Hepatocyte (in vitro differentiated cells): ENCODE data around the gene TRIM37. TPM values are rescaled to one million over a fixed set of nuclear protein-coding genes. Genes with fewer than 3 reads are reported as not detected.
"Not testable (repeated sequence)": the region's sequence is repeated elsewhere in the genome, so short reads cannot be mapped to it uniquely, and the experiment has no call there.

Experiments used
- DNase-seq: peaks from one replicate; pipeline ENCODE4 v3.0.0-alpha.2; 2016; ENCODE audit warnings: low spot score
- H2AFZ ChIP-seq: fragments of 200-600 bp; sonication (generic); 2 replicates; pipeline ENCODE4 v1.6.0; 2016; ENCODE audit warnings: antibody characterized with exemption, mild to moderate bottlenecking
- H3K27ac ChIP-seq: fragments of 200-600 bp; sonication (generic); 2 replicates; pipeline ENCODE4 v1.5.1; 2016; ENCODE audit warnings: mild to moderate bottlenecking
- H3K27me3 ChIP-seq: fragments of 200-600 bp; sonication (generic); 2 replicates; pipeline ENCODE4 v1.6.1; 2016
- H3K36me3 ChIP-seq: fragments of 200-600 bp; sonication (generic); replicated peaks from 2 replicates; pipeline ENCODE4 v1.5.1; 2016; ENCODE audit warnings: low read depth; ENCODE audit not compliant: insufficient read depth
- H3K4me1 ChIP-seq: fragments of 200-600 bp; sonication (generic); 2 replicates; pipeline ENCODE4 v1.5.1; 2016; ENCODE audit warnings: mild to moderate bottlenecking, moderate library complexity; ENCODE audit not compliant: insufficient read depth
- H3K4me2 ChIP-seq: fragments of 200-600 bp; sonication (generic); 2 replicates; pipeline ENCODE4 v1.6.0; 2016
- H3K4me3 ChIP-seq: fragments of 200-600 bp; sonication (generic); 2 replicates; pipeline ENCODE4 v1.5.1; 2016; ENCODE audit warnings: mild to moderate bottlenecking
- H3K79me2 ChIP-seq: fragments of 200-600 bp; sonication (generic); 2 replicates; pipeline ENCODE4 v1.6.0; 2017; ENCODE audit warnings: mild to moderate bottlenecking
- H3K9me2 ChIP-seq: fragments of 200-600 bp; sonication (generic); replicated peaks from 2 replicates; pipeline ENCODE4 v1.6.0; 2017; ENCODE audit warnings: mild to moderate bottlenecking; ENCODE audit not compliant: insufficient read depth
- H3K9me3 ChIP-seq: fragments of 200-600 bp; sonication (generic); 2 replicates; pipeline ENCODE4 v1.5.1; 2016; ENCODE audit warnings: low read depth, mild to moderate bottlenecking
- H4K20me1 ChIP-seq: fragments of 200-600 bp; sonication (generic); 2 replicates; pipeline ENCODE4 v1.6.0; 2016; ENCODE audit warnings: mild to moderate bottlenecking; ENCODE audit not compliant: insufficient read depth, poor library complexity, severe bottlenecking
- EZH2 ChIP-seq: fragments of 200-600 bp; sonication (generic); IDR thresholded peaks from 2 replicates; pipeline ENCODE4 v1.6.1; 2016; ENCODE audit warnings: antibody characterized with exemption, mild to moderate bottlenecking, borderline replicate concordance
- EZH2phosphoT487 ChIP-seq: fragments of 200-600 bp; sonication (generic); IDR thresholded peaks from one replicate; pipeline ENCODE4 v1.6.1; 2018; ENCODE audit warnings: antibody characterized with exemption, mild to moderate bottlenecking, low read depth, moderate library complexity; ENCODE audit not compliant: unreplicated experiment, severe bottlenecking
- WGBS: methylation state at CpG from one replicate; pipeline ENCODE4 v1.1.6; 2016; ENCODE audit warnings: low lambda C conversion rate; ENCODE audit errors: missing lambda C conversion rate; 5-methylcytosine and 5-hydroxymethylcytosine counted together
- polyA plus RNA-seq: library from polyadenylated mRNA; unstranded; fragments of >200 nt; fragmentation: Nextera tagmentation; extraction: Ambion mirVana; gene quantifications from 2 replicates; pipeline ENCODE4 v1.2.1, GENCODE V29; 2016
- total RNA-seq: library from RNA; depleted of rRNA; stranded (reverse); fragments of >200 nt; gene quantifications from 2 replicates; pipeline ENCODE4 v1.2.3, GENCODE V29; 2014
- TF ChIP-seq, protein P1 (sequence below): fragments of 200-600 bp; sonication (generic); IDR thresholded peaks from 2 replicates; pipeline ENCODE4 v1.5.1; 2016; ENCODE audit warnings: antibody characterized with exemption, mild to moderate bottlenecking; ENCODE audit not compliant: poor library complexity

Gene TRIM37
- total and polyA plus RNA-seq, 2 experiments from 2014 or later, result 9.7 to 20.3 TPM

DNA sequence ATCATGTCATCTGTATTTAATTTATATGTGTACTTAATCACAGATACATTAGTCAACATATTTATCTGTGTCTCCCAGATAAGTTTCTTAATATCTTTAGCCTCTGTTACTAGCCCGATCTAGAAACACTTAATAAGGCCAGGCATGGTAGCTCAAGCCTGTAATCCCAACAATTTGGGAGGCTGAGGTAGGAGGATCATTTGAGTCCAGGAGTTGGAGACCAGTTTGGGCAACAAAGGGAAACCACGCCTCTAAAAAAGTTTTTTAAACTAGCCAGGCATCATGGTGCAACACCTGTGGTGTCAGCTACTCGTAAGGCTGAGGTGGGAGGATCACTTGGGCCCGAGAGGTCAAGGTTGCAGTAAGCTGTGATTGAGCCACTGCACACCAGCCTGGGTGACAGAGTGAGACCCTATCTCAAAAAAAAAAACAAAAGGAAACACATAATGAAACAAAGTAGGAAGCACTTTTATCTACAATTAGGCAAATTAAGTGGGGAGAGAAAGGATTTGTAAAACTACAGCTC, 39.0 kb upstream of the TRIM37 start:
- DNase-seq, result no peak
- H2AFZ ChIP-seq, result no peak overlapping the region
- peaks cover 100% of the 10 kb centered on the region for H3K79me2 ChIP-seq
- TF ChIP-seq EZH2 (no peak), EZH2phosphoT487 (no peak)
- TF ChIP-seq, protein P1, sequence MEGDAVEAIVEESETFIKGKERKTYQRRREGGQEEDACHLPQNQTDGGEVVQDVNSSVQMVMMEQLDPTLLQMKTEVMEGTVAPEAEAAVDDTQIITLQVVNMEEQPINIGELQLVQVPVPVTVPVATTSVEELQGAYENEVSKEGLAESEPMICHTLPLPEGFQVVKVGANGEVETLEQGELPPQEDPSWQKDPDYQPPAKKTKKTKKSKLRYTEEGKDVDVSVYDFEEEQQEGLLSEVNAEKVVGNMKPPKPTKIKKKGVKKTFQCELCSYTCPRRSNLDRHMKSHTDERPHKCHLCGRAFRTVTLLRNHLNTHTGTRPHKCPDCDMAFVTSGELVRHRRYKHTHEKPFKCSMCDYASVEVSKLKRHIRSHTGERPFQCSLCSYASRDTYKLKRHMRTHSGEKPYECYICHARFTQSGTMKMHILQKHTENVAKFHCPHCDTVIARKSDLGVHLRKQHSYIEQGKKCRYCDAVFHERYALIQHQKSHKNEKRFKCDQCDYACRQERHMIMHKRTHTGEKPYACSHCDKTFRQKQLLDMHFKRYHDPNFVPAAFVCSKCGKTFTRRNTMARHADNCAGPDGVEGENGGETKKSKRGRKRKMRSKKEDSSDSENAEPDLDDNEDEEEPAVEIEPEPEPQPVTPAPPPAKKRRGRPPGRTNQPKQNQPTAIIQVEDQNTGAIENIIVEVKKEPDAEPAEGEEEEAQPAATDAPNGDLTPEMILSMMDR, result no peak
- no peaks in the 10 kb centered on the region for H3K9me2 ChIP-seq
- H3K27me3 ChIP-seq, result no peaks in the 10 kb centered on the region
- no peaks in the 10 kb centered on the region for H3K9me3 ChIP-seq
- no peak overlapping the region for H3K4me3 ChIP-seq
- no peaks in the 10 kb centered on the region for H3K4me1 ChIP-seq
- WGBS, result 96% methylated on average over 4 of the region's 4 CpGs
- H3K27ac ChIP-seq, result no peak overlapping the region
- no peaks in the 10 kb centered on the region for H3K36me3 ChIP-seq
- H3K4me2 ChIP-seq, result no peak overlapping the region
- H4K20me1 ChIP-seq, result no peaks in the 10 kb centered on the region

DNA sequence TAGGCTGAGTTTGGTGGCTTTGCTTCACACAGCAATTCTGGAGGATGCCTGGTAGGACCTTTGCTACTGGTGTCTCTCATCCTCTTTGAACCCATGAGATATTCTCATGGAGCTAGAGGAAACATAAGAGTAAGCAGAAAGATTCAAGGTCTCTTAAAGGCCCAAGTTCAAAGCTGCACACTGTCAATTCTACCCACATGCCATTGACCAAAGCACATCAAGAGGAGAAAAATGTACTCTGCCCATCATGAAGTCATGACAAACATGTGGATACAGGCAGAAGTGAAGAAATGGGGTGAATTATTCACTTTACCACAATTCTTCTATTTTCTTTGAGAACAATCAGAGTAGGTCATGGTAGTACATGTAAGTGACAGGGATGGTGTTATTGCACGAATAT, 35.2 kb upstream of the TRIM37 start:
- Histone ChIP-seq H3K4me2 (no peak overlapping the region), H3K9me2 (no peaks in the 10 kb centered on the region), H4K20me1 (no peaks in the 10 kb centered on the region), H3K9me3 (no peaks in the 10 kb centered on the region), H3K4me1 (no peaks in the 10 kb centered on the region), H3K79me2 (peaks cover 91% of the 10 kb centered on the region), H3K27me3 (no peaks in the 10 kb centered on the region), H2AFZ (no peak overlapping the region), H3K4me3 (no peak overlapping the region), H3K36me3 (no peaks in the 10 kb centered on the region), H3K27ac (no peak overlapping the region)
- no peak for DNase-seq
- WGBS, result 100% methylated on average over 1 of the region's 1 CpG
- no peak for TF ChIP-seq EZH2phosphoT487
- TF ChIP-seq, protein P1, result no peak
- no peak for TF ChIP-seq EZH2

DNA sequence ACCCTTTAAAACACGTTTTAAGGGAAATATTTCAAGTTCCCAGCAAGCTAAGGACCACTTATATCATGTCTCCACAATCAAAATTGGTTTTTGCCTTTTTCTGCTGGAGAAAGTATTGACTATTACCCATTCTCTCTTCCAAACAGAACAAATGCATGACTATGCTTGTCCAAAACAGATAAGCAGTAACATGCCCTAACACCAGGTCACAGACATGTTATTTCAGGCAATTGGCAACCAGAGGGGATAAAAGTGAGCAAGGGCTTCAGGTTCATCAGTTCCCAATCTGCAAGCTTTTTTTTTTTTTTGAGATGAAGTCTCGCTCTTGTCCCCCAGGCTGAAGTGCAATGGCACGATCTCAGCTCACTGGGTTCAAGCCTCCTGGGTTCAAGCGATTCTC, 33.3 kb upstream of the TRIM37 start:
- Histone ChIP-seq H3K4me2 (no peak overlapping the region), H3K4me1 (no peaks in the 10 kb centered on the region), H3K36me3 (no peaks in the 10 kb centered on the region), H3K9me2 (no peaks in the 10 kb centered on the region), H3K79me2 (peaks cover 87% of the 10 kb centered on the region), H2AFZ (no peak overlapping the region), H3K27ac (no peak overlapping the region), H3K9me3 (no peaks in the 10 kb centered on the region), H3K27me3 (no peaks in the 10 kb centered on the region), H3K4me3 (no peak overlapping the region), H4K20me1 (no peaks in the 10 kb centered on the region)
- no peak for DNase-seq
- 97% methylated on average over 4 of the region's 4 CpGs for WGBS
- TF ChIP-seq EZH2phosphoT487 (no peak), EZH2 (no peak)
- TF ChIP-seq, protein P1, result no peak

DNA sequence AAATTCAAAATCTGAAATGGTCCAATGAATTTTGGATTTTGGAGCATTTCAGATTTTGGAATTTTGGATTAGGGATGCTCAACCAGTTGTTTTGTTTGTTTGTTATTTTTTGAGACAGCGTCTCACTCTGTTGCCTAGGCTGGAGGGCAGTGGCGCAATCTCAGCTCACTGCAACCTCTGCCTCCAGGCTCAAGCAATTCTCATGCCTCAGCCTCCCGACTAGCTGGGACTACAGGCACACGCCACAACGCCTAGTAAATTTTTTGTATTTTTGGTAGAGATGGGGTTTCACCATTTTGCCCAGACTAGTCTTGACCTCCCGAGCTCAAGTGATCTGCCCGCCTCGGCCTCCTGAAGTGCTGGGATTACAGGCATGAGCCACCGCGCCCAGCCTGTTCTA, 31.7 kb upstream of the TRIM37 start:
- H3K36me3 ChIP-seq, H4K20me1 ChIP-seq, DNase-seq, H3K4me1 ChIP-seq, H3K9me2 ChIP-seq, H3K9me3 ChIP-seq, H2AFZ ChIP-seq, H3K4me3 ChIP-seq, H3K4me2 ChIP-seq, H3K27ac ChIP-seq, H3K27me3 ChIP-seq: not testable (repeated sequence)
- 93% methylated on average over 10 of the region's 10 CpGs for WGBS
- H3K79me2 ChIP-seq, result peaks cover 87% of the 10 kb centered on the region
